ENCODE data around the gene EPB41.
A peak's percentile ranks its signal among the peaks of the same experiment; 100 is the strongest.

EPB41 gene

GRCh38 chr1:28886731-28887418 is 27.5 kb upstream of the EPB41 start:
- in situ Hi-C loops (cut with MboI; ENCODE audit: low sequenced_read_pairs, unreplicated experiment): no loop called here
- no peak for TF ChIP-seq CTCF (IDR thresholded peaks at IDR 0.05; ENCODE audit: borderline replicate concordance, control extremely low read depth, extremely low read depth, insufficient read depth, missing control alignments)
- peak; percentile 99 for DNase-seq (ENCODE audit: low spot score)

- peak; percentile 58 for DNase-seq (ENCODE audit: low spot score)
- in situ Hi-C loops (cut with MboI; ENCODE audit: low sequenced_read_pairs, unreplicated experiment): no loop called here
- TF ChIP-seq CTCF (IDR thresholded peaks at IDR 0.05; ENCODE audit: borderline replicate concordance, control extremely low read depth, extremely low read depth, insufficient read depth, missing control alignments): no peak
Observed at GRCh38 chr1:28887419-28887834, 26.9 kb upstream of the EPB41 start.

GRCh38 chr1:28887835-28888682 is 26.3 kb upstream of the EPB41 start:
- in situ Hi-C loops (cut with MboI; ENCODE audit: low sequenced_read_pairs, unreplicated experiment): no loop called here
- TF ChIP-seq CTCF (IDR thresholded peaks at IDR 0.05; ENCODE audit: borderline replicate concordance, control extremely low read depth, extremely low read depth, insufficient read depth, missing control alignments): no peak
- no peak for DNase-seq (ENCODE audit: low spot score)

GRCh38 chr1:28888915-28889314 is 25.5 kb upstream of the EPB41 start:
- in situ Hi-C loops (cut with MboI; ENCODE audit: low sequenced_read_pairs, unreplicated experiment): no loop called here
- DNase-seq (ENCODE audit: low spot score): no peak
- no peak for TF ChIP-seq CTCF (IDR thresholded peaks at IDR 0.05; ENCODE audit: borderline replicate concordance, control extremely low read depth, extremely low read depth, insufficient read depth, missing control alignments)

GRCh38 chr1:28889357-28889756 is 25.0 kb upstream of the EPB41 start:
- DNase-seq (ENCODE audit: low spot score): no peak
- no peak for TF ChIP-seq CTCF (IDR thresholded peaks at IDR 0.05; ENCODE audit: borderline replicate concordance, control extremely low read depth, extremely low read depth, insufficient read depth, missing control alignments)
- in situ Hi-C loops (cut with MboI; ENCODE audit: low sequenced_read_pairs, unreplicated experiment): no loop called here

GRCh38 chr1:28890435-28890834 is 23.9 kb upstream of the EPB41 start:
- no peak for TF ChIP-seq CTCF (IDR thresholded peaks at IDR 0.05; ENCODE audit: borderline replicate concordance, control extremely low read depth, extremely low read depth, insufficient read depth, missing control alignments)
- in situ Hi-C loops (cut with MboI; ENCODE audit: low sequenced_read_pairs, unreplicated experiment): no loop called here
- no peak for DNase-seq (ENCODE audit: low spot score)

Data from GM13976 (cell line).